Activated CD8-positive, alpha-beta T cell treated with anti-CD3 and anti-CD28 coated beads, Interleukin-2, amount 10 ng/mL, durations not matched to agents 7 days and 5 days (primary cell): ENCODE data around the gene SEMA3E. TPM values are rescaled to one million over a fixed set of nuclear protein-coding genes. Genes with fewer than 3 reads are reported as not detected.

ENCODE experiments used
- ATAC-seq: fragments of 150-1000 bp; cut with Tn5 transposase; one replicate; pipeline ENCODE4 v1.10.0; 2021; ENCODE audit warnings: moderate library complexity
- CTCF ChIA-PET: fragments of 350-600 bp; sonication (Branson Sonifier 250); formaldehyde crosslinking; loops from one replicate; lab custom pipeline; 2021; ENCODE audit warnings: antibody characterized with exemption; lab: Charles Lee
- POLR2A ChIA-PET: fragments of 350-600 bp; sonication (Branson Sonifier 250); formaldehyde crosslinking; loops from one replicate; lab custom pipeline; 2021; ENCODE audit warnings: antibody characterized with exemption; lab: Charles Lee
- DNase-seq: peaks from one replicate; pipeline ENCODE4 v3.0.0-alpha.2; 2020
- H3K27ac Mint-ChIP-seq: one replicate; pipeline ENCODE4 v1.8.0; 2021; ENCODE audit warnings: mild to moderate bottlenecking, mixed read lengths
- H3K27me3 Mint-ChIP-seq: one replicate; pipeline ENCODE4 v1.8.0; 2021; ENCODE audit warnings: low read depth, mixed read lengths
- H3K36me3 Mint-ChIP-seq: one replicate; pipeline ENCODE4 v1.8.0; 2021; ENCODE audit warnings: low read depth, mixed read lengths
- H3K4me1 Mint-ChIP-seq: one replicate; pipeline ENCODE4 v1.8.0; 2021; ENCODE audit warnings: low read depth, mixed read lengths
- H3K4me3 Mint-ChIP-seq: one replicate; pipeline ENCODE4 v1.8.0; 2021; ENCODE audit warnings: mild to moderate bottlenecking, mixed read lengths
- H3K9me3 Mint-ChIP-seq: one replicate; pipeline ENCODE4 v1.8.0; 2022; ENCODE audit warnings: mixed read lengths; ENCODE audit not compliant: insufficient read depth
- total RNA-seq, 2 experiments: library from RNA; stranded (reverse); gene quantifications; one replicate each; pipeline ENCODE4 v1.2.3, GENCODE V29; 2021

Gene SEMA3E
- total RNA-seq, 2 experiments from 2014 or later = not detected

DNA sequence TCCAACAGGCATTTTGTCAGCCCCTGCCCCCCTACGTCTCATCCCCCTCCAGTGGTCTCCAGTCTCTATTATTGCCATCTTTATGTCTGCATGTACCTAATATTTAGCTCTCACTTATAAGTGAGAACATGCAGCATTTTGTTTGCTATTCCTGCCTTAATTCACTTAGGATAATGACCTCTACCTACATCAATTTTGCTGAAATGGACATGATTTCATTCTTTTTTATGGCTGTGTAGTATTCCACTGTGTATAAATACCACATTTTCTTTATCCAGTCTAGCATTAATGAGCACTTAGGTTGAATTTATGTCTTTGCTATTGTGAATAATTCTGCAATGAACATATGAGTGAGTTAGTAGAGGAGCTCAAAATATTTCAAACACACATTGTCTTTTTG lies 229.9 kb downstream of the SEMA3E start:
- Mint-ChIP-seq H3K36me3 (no peaks in the 10 kb centered on the region), H3K27ac (no peak overlapping the region), H3K4me1 (no peaks in the 10 kb centered on the region), H3K27me3 (no peaks in the 10 kb centered on the region), H3K4me3 (no peak overlapping the region), H3K9me3 (peaks cover 2% of the 10 kb centered on the region)
- POLR2A ChIA-PET = no interaction called here
- CTCF ChIA-PET = no interaction called here
- no peak for DNase-seq
- ATAC-seq = no peak

DNA sequence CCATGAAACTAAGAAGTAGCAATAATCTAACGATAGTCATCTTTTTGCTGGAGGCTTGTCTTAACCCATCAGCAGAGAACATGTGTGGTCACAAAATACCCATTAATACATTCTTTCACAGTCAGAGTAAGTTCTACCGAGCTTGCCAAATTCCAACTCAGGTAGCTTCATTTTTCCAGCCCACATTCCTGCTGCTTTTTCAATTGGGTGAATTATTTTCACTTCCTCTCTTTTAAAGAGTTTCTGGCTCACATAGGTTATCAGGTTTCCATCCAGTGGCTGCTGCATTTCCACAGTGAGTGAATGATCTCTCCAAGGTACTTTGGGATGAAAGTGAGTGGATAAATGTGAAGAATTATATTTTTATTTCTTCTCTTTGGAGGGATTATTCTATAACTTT lies 233.1 kb downstream of the SEMA3E start:
- no peaks in the 10 kb centered on the region for H3K27me3 Mint-ChIP-seq
- no peak for ATAC-seq
- H3K27ac Mint-ChIP-seq = no peak overlapping the region
- H3K36me3 Mint-ChIP-seq = no peaks in the 10 kb centered on the region
- no peaks in the 10 kb centered on the region for H3K9me3 Mint-ChIP-seq
- no peak overlapping the region for H3K4me3 Mint-ChIP-seq
- no peaks in the 10 kb centered on the region for H3K4me1 Mint-ChIP-seq
- CTCF ChIA-PET = no interaction called here
- POLR2A ChIA-PET = no interaction called here
- DNase-seq = no peak

- Mint-ChIP-seq H3K36me3 (no peaks in the 10 kb centered on the region), H3K4me3 (no peak overlapping the region), H3K4me1 (no peaks in the 10 kb centered on the region), H3K9me3 (no peaks in the 10 kb centered on the region), H3K27me3 (no peaks in the 10 kb centered on the region), H3K27ac (no peak overlapping the region)
- CTCF ChIA-PET = no interaction called here
- POLR2A ChIA-PET = no interaction called here
- no peak for DNase-seq
- no peak for ATAC-seq
These were observed 234.0 kb downstream of the SEMA3E start for GRCh38 chr7:83414947-83415346.

- ATAC-seq = no peak
- no peaks in the 10 kb centered on the region for H3K36me3 Mint-ChIP-seq
- no peaks in the 10 kb centered on the region for H3K27me3 Mint-ChIP-seq
- ChIA-PET CTCF (no interaction called here), POLR2A (no interaction called here)
- no peaks in the 10 kb centered on the region for H3K9me3 Mint-ChIP-seq
- H3K4me3 Mint-ChIP-seq = no peak overlapping the region
- H3K4me1 Mint-ChIP-seq = no peaks in the 10 kb centered on the region
- no peak overlapping the region for H3K27ac Mint-ChIP-seq
- DNase-seq = no peak
These were observed 235.1 kb downstream of the SEMA3E start for GRCh38 chr7:83413831-83414230.

DNA sequence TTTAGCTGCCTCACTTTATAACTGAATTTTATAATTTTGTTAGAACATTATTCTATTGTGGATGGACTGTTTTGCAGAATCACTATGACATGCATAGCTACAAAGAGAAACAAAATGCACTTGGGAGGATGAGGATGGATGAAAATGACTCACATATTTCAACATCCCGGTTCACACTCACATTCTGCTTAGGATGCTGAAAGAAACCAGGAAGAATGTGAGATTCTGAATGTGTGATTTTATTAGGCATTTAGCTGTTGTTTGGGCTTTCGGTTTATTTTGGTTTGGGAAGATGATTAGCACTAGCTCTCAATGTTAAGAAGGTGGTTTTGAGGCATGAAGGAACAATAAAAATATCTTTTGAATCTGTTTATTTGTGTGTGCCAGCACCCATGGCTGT lies 235.5 kb downstream of the SEMA3E start:
- CTCF ChIA-PET = no interaction called here

GRCh38 chr7:83410989-83411591 lies 237.8 kb downstream of the SEMA3E start:
- DNase-seq = no peak
- Mint-ChIP-seq H3K4me3 (no peak overlapping the region), H3K27me3 (no peaks in the 10 kb centered on the region), H3K27ac (no peak overlapping the region), H3K36me3 (no peaks in the 10 kb centered on the region), H3K9me3 (no peaks in the 10 kb centered on the region), H3K4me1 (no peaks in the 10 kb centered on the region)
- ChIA-PET CTCF (no interaction called here), POLR2A (no interaction called here)
- ATAC-seq = no peak

More for the DNA sequence above, 235.5 kb downstream of the SEMA3E start:
- POLR2A ChIA-PET = no interaction called here
- H3K27ac Mint-ChIP-seq = no peak overlapping the region
- no peak for ATAC-seq
- H3K9me3 Mint-ChIP-seq = no peaks in the 10 kb centered on the region
- H3K27me3 Mint-ChIP-seq = no peaks in the 10 kb centered on the region
- H3K4me1 Mint-ChIP-seq = no peaks in the 10 kb centered on the region
- no peaks in the 10 kb centered on the region for H3K36me3 Mint-ChIP-seq
- no peak overlapping the region for H3K4me3 Mint-ChIP-seq
- DNase-seq = no peak

DNA sequence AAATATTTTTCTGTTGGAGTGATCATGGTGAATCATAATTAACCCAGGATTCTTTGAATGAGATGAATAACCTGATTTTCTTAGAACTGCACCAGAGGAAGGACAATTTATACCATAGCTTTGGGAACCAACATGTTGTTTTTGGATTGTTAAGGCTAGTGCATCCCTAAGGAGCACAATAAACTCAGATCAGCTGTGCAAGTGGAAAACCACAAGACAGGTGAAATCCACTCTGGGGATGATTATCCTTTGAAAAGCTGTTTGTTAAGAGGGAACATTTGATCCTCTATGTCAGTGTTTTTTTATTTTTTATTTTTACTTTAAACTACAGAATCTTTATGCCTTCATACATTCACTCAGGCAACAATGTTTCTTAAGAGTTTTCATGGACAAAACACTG lies 254.2 kb downstream of the SEMA3E start:
- ChIA-PET CTCF (no interaction called here), POLR2A (no interaction called here)
- no peak overlapping the region for H3K4me3 Mint-ChIP-seq
- H3K27me3 Mint-ChIP-seq = no peaks in the 10 kb centered on the region
- no peaks in the 10 kb centered on the region for H3K4me1 Mint-ChIP-seq
- DNase-seq (no peak), ATAC-seq (no peak)
- no peaks in the 10 kb centered on the region for H3K36me3 Mint-ChIP-seq
- no peaks in the 10 kb centered on the region for H3K9me3 Mint-ChIP-seq
- H3K27ac Mint-ChIP-seq = no peak overlapping the region

DNA sequence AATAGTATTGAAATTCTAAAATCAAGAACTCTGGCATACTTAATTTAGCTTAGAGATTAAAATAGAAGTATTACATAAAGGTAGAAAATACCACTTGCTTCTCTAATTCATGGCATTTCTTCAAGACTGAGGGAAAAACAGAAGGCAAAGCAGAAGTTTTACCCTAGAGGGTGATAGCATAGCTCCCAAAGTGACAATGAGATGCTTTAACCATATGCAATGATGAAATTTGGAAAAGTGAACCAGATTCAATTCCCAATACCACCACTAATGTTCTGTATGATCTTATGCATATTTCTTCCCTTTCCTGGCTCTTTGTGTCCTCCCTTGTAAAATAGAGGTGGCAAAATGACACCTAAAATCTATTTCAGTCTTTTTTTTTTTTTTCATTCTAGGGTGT lies 260.5 kb downstream of the SEMA3E start:
- DNase-seq (no peak), ATAC-seq (no peak)
- CTCF ChIA-PET = no interaction called here
- Mint-ChIP-seq H3K27me3 (no peaks in the 10 kb centered on the region), H3K9me3 (peaks cover 8% of the 10 kb centered on the region), H3K36me3 (no peaks in the 10 kb centered on the region), H3K4me1 (no peaks in the 10 kb centered on the region), H3K27ac (no peak overlapping the region), H3K4me3 (no peak overlapping the region)
- POLR2A ChIA-PET = no interaction called here

DNA sequence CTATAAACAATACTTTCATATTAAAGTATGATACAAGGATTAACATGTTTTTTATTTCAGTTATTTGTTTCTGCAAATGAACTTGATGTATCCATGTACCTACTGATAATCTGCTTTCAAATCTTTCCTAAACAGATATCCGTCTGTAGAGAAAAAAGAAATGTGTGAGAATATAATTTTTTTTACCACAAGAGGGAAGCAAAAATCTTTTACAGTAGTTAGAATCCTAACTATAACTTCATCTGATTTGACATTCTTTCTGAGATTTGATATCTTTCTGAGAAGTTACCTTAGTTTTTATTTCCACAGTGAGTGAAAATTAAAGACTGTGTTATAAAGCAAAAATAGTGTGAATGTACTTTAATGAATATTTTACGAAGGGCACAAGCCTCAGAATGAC lies 282.3 kb downstream of the SEMA3E start:
- Mint-ChIP-seq H3K4me1 (no peaks in the 10 kb centered on the region), H3K27ac (no peak overlapping the region), H3K4me3 (no peak overlapping the region), H3K9me3 (no peaks in the 10 kb centered on the region), H3K36me3 (no peaks in the 10 kb centered on the region), H3K27me3 (no peaks in the 10 kb centered on the region)
- DNase-seq = no peak
- ATAC-seq = no peak
- ChIA-PET POLR2A (no interaction called here), CTCF (no interaction called here)

- H3K36me3 Mint-ChIP-seq = no peaks in the 10 kb centered on the region
- ATAC-seq (no peak), DNase-seq (no peak)
- no peaks in the 10 kb centered on the region for H3K27me3 Mint-ChIP-seq
- POLR2A ChIA-PET = no interaction called here
- no peak overlapping the region for H3K4me3 Mint-ChIP-seq
- H3K4me1 Mint-ChIP-seq = no peaks in the 10 kb centered on the region
- CTCF ChIA-PET = no interaction called here
- H3K27ac Mint-ChIP-seq = no peak overlapping the region
- no peaks in the 10 kb centered on the region for H3K9me3 Mint-ChIP-seq
These were observed 283.2 kb downstream of the SEMA3E start for GRCh38 chr7:83365746-83366145.

GRCh38 chr7:83362871-83363550 lies 285.9 kb downstream of the SEMA3E start:
- Mint-ChIP-seq H3K9me3 (no peaks in the 10 kb centered on the region), H3K36me3 (no peaks in the 10 kb centered on the region), H3K4me3 (no peak overlapping the region), H3K27ac (no peak overlapping the region), H3K27me3 (no peaks in the 10 kb centered on the region), H3K4me1 (no peaks in the 10 kb centered on the region)
- no peak for ATAC-seq
- ChIA-PET CTCF (no interaction called here), POLR2A (no interaction called here)
- DNase-seq = no peak

DNA sequence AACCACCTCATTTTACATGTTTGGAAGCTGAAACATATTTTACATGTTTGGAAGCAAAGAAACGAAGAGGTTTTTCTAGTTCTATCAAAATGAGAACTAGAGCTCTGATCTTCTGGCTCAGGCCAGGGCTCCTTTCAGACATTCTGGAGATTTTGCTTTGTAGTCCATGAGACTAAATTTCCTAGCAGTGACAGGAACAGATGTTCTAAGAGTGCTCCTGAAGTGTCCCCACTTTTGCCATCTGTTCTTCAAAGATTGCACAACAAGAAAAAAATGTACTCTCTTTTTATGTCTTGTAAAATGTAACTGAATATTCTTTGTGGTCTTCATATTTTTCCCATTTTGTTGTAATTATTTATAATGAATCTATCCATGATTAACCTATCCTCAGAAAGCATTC lies 289.8 kb downstream of the SEMA3E start:
- no peaks in the 10 kb centered on the region for H3K36me3 Mint-ChIP-seq
- no peak for ATAC-seq
- H3K4me1 Mint-ChIP-seq = no peaks in the 10 kb centered on the region
- no peaks in the 10 kb centered on the region for H3K9me3 Mint-ChIP-seq
- no peaks in the 10 kb centered on the region for H3K27me3 Mint-ChIP-seq
- no peak overlapping the region for H3K4me3 Mint-ChIP-seq
- no peak for DNase-seq
- POLR2A ChIA-PET = no interaction called here
- no peak overlapping the region for H3K27ac Mint-ChIP-seq
- CTCF ChIA-PET = no interaction called here

DNA sequence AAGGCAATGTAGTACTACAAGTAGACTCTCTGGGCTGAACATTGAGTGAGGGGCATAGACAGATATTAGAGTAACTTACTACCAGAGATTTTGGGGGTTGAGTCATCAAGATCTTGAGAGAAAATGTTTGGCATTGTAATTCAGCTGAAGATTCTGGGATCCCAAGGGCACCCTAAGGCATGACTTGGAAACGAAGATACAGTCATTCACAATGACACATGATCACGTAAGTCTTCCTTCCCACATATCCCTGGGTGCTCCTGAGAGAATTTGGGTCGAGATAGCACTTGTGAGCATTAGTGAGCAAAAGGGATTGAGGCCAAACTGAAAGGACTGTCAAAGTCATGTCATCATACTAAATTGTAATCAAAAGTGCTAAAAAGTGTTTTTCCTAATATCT lies 293.8 kb downstream of the SEMA3E start:
- peaks cover 3% of the 10 kb centered on the region for H3K9me3 Mint-ChIP-seq
- no peaks in the 10 kb centered on the region for H3K36me3 Mint-ChIP-seq
- H3K27ac Mint-ChIP-seq = no peak overlapping the region
- no peak for ATAC-seq
- H3K4me3 Mint-ChIP-seq = no peak overlapping the region
- H3K4me1 Mint-ChIP-seq = no peaks in the 10 kb centered on the region
- H3K27me3 Mint-ChIP-seq = no peaks in the 10 kb centered on the region
- CTCF ChIA-PET = no interaction called here
- POLR2A ChIA-PET = no interaction called here
- no peak for DNase-seq
